HG03045 (cell line): ENCODE results near the gene MBD2.
"Not testable (repeated sequence)": the region's sequence is repeated elsewhere in the genome, so short reads cannot be mapped to it uniquely, and the experiment has no call there.

ENCODE experiments used
- ATAC-seq: cut with Tn5 transposase; IDR thresholded peaks from one replicate; pipeline ENCODE4 v1.9.1; 2021; ENCODE audit warnings: mild to moderate bottlenecking, moderate library complexity; ENCODE audit not compliant: unreplicated experiment

MBD2 gene, protein sequence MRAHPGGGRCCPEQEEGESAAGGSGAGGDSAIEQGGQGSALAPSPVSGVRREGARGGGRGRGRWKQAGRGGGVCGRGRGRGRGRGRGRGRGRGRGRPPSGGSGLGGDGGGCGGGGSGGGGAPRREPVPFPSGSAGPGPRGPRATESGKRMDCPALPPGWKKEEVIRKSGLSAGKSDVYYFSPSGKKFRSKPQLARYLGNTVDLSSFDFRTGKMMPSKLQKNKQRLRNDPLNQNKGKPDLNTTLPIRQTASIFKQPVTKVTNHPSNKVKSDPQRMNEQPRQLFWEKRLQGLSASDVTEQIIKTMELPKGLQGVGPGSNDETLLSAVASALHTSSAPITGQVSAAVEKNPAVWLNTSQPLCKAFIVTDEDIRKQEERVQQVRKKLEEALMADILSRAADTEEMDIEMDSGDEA

DNA sequence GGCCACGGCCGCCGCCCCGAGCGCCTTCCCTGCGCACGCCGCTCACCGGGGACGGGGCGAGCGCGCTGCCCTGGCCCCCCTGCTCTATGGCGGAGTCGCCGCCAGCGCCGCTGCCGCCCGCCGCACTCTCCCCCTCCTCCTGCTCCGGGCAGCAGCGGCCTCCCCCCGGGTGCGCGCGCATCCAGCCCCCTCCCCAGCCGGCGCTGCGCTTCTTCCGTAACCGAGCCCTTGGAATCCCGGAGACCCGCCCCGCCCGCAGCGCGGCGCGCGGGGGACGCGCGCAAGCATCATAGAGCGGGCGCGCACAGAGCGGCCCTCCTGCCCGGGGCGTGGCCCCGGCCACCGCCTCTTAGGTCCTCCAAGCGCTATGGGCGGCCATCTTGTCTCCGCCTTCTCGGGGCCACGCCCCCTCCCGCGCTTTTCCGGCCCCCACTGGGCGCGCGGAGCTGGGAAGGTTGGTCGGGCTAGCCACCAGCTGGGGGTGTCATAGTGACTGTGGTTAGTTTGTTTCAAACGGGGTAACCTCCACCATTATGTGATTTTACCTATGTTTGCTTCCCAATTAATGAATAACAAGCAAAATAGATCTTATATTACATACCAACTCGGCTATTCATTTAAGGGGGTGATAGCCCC lies at the start of gene MBD2:
Gene MBD2, minus strand, starts transcription at position 291 of the 636 bp plus-strand sequence. Its CDS starts 110 bp downstream, at position 181.
- peak; percentile 94 for ATAC-seq

DNA sequence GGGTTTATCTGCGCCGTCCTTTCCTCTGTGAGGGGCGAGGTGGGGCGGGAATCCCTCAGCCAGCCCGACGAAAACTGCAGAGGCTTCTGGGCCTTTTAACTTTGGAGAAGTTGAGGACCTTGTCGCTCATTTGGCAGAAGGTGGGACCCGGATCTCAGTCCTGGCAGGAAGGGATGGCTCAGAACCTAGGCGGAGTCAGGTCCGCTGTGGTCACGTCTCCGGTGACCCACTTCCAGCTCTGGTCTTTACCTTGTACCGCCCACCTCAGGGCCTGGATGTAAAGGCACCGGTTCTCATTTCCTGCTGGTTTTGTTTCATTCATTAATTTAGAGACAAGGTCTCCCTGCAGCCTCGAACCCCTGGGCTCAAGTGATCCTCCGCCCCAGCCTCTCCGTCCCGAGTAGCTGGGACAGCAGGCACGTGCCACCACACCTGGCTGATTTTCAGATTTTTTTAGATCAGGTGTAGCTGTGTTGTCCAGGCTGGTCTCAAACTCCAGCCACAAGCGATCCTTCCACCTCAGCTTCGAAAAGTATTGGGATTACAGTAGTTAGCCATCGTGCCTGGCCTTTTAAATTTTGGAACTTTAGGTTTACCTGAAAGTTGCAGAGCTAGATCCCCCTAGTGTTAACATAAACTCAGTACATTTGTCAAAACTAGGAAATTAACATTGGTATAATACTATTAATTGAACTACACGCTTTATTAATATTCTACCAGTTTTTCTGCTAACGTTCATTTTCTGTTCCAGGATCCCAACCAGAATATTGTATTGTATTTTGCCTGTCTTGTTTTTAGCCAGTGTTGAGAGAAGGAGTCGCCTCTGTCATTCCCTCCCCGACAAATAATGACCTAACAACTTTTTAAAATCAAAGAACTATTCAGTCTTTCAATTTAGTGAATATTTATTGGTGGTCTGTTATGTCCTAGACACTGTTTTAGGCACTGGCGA lies 45.7 kb upstream of the MBD2 start:
- ATAC-seq: peak; percentile 42

DNA sequence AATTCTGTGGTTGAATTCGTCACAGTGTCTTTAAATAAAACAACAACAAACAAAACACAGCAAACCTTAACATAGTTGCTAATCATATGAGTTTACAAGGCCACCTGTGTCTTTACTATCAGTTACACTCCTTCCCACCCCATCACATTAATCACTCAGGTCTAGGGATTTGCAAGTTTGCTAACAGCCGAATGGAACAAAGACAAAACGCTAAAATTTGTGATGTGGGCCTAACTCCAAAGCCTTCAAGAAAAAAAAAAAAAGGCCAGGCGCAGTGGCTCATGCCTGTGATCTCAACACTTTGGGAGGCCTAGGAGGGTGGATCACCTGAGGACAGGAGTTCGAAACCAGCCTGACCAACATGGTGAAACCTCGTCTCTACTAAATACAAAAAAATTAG lies 44.3 kb upstream of the MBD2 start:
- ATAC-seq: no peak

DNA sequence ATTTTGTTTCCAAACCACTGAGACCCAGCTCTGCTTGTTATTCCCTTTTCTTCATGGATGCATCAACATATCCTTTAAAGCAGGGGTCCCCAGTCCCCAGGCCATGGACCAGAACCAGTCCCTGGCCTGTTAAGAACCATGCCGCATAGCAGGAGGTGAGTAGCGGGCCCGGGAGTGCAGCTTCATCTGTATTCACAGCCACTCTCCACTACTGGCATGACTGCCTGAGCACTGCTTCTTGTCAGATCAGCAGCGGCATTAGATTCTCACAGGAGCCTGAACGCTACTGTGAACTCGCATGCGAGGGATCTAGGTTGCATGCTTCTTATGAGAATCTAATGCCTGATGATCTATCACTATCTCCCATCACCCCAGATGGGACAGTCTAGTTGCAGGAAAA lies 43.2 kb upstream of the MBD2 start:
- no peak for ATAC-seq

DNA sequence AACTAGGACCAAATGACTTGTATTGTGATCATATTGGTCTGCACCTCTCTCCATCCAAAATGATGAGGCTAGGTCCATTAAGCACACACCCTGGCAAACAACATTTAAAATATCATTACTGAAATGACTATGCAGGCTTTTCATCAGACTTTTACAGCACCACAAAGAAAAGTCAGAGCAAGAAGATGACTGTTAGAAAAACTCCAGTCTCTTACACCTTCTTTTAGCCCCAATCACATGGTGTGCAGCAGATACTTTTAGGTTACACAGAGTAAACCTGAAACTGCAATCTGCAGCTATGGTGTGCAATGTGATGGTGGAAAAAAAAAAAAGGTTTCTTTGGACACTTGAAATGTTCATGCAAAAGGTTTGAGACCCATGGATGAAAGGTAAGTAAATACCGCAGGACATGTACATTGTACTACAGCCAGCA lies 39.5 kb upstream of the MBD2 start:
- ATAC-seq: peak; percentile 84

DNA sequence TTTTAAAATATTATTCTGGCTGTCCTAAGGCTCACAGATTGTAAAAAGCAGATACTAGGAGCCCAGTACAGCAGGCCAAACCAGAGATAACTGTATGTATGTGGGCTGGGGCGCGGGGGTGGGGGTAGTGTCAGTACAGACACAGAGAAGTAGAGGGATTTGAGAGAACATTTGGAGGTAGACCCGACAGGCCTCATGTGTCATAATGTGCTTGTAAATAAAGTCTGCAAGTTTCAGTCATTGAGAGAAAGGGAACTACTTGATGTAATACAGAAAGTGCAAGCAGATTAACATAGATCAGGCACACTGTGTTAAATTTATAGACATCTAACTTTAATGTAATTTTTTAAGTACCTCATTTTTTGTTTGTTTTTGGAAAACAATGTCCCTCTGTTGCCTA lies 37.4 kb upstream of the MBD2 start:
- peak; percentile 71 for ATAC-seq

GRCh38 chr18:54260396-54261072 lies 36.1 kb upstream of the MBD2 start:
- ATAC-seq: no peak

- not testable (repeated sequence) for ATAC-seq
Observed at GRCh38 chr18:54257818-54258217, 33.3 kb upstream of the MBD2 start.

- ATAC-seq: no peak
Observed at GRCh38 chr18:54257015-54257414, 32.5 kb upstream of the MBD2 start.

DNA sequence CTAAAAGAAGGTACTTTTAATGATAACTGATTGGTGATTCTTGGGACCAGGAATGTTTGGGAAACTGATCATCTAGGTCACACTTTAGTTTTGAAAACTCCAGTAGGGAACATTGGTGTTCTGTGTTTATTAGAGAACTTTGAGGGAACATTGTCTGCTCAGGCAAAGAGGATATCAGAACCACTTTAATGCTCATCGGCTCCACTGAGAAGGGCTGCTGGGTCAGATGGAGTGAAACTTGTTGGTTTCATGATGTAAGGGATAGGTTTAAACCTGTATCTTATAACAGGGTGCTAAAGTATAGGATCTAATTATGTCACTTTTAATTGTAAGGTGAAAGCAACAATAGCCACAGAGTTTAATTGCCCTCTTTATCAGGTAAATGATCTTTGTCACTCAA lies 30.7 kb upstream of the MBD2 start:
- no peak for ATAC-seq

GRCh38 chr18:54254265-54254758 lies 29.8 kb upstream of the MBD2 start:
- ATAC-seq: no peak

- ATAC-seq: no peak
Observed at GRCh38 chr18:54251606-54252390, 27.3 kb upstream of the MBD2 start.

DNA sequence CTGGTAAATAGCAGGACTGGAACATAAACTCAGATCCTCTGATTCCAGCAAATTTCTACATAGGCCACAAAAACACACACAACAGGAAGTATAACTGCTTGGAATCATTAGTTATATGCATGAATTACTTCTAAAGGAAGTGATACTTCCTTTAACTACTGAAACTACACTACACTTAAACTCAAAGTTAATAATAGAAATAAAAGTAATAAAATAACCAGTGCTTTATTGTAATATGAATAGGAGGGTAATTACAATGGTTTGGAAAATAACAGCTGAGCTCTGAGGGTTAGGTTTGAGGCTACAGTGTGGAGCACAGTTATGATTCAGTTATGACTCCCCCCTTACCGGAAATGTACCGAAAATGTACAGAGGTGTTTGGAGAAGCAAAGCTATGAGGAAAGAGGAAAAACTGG lies 26.4 kb upstream of the MBD2 start:
- ATAC-seq: peak; percentile 73

- ATAC-seq: no peak
Observed at GRCh38 chr18:54247511-54248175, 23.2 kb upstream of the MBD2 start.

DNA sequence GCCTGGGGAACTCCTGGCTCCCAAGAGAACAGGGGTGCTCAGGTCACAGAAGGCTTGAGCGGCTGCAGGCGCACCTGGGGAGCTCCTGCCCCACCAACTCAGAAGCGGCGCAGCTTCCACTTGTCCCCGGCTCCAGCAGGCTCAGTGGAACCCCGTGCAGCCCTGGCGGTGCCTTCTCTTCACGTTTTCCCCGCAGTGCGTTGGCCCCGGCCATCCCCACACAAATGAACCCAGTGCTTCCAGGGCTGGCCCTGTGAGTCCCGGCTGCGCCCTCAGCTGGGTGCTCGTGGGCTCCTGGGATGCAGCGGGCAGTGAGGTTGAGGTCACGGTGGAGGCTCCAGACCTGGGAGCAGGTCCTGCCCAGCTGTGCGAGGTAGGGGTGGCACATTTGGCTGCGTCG lies 17.9 kb upstream of the MBD2 start:
- ATAC-seq: no peak

DNA sequence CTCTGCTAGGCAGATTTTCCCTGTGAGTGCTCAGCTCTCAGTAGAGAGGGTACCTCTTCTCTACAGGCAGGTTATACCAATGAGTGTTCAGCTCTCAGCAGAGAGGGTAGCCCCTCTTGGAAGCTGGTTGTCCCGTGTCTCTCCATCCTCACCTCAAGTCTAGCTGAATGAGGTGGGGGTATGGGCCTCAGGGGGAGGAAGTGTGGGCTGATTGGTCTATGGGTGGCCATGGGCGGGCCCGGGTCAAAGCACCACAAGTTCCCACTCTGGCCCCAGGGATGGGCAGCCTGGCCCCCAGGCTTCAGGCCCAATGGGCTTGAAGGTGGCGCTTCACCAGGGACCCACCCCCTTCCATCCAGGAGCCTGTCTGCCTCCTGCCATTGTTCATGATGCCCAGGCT lies 17.0 kb upstream of the MBD2 start:
- no peak for ATAC-seq

DNA sequence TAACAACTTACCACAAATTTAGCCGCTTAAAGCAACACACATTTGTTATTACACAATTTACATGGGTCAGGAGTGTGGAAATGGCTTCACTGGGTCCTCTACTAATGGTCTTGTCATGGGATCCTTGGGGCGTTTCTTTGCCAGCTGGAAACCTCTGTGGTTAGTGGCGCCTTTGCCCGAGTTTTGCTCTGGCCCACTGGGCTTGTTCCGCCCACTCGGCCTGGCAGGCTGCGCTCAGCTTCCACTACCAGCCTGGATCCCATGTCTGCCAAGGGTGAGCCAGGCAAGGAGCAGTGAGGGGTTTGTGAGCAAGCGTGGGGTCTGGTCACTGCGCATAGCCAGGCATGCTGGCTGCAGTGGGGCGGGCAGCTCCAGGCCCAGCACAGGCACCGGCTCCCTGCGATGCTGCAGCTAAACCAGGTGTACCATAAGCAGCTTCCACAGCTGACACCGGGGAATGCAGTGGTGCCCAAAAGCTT lies 16.2 kb upstream of the MBD2 start:
- no peak for ATAC-seq

- ATAC-seq: no peak
Observed at GRCh38 chr18:54239601-54240000, 15.1 kb upstream of the MBD2 start.

DNA sequence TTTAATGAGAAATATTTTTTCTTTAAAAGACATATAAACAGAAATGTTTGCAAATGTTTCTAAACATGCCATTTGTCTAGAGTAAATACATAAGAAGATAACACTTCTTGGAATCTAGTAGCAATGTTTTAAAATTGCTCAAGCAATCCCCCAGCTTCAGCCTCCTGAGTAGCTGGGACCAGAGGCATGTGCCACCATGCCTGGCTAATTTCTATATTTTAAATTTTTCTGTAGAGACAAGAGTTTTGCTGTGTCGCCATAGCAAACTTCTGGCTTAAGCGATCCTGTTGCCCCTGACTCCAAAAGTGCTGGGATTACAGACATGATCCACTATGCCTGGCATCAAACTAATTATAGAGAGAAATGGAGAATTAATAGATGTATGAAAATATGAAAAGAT lies 14.6 kb upstream of the MBD2 start:
- no peak for ATAC-seq
